HEK293 (cell line): ENCODE measurements around the gene MAGEA2.
"Not testable (repeated sequence)": the region's sequence is repeated elsewhere in the genome, so short reads cannot be mapped to it uniquely, and the experiment has no call there.

Experiments
- CTCF ChIA-PET: fragments of 350-600 bp; formaldehyde crosslinking; extraction: SDS; loops from one replicate; lab custom pipeline; 2021; ENCODE audit warnings: antibody characterized with exemption; lab: Yijun Ruan, JAX
- POLR2A ChIA-PET: fragments of 300-600 bp; formaldehyde crosslinking; extraction: SDS; loops from one replicate; lab custom pipeline; 2020; ENCODE audit warnings: antibody characterized with exemption, inconsistent platforms; lab: Yijun Ruan, JAX
- H3K27ac ChIP-seq: fragments of 200-500 bp; sonication (Bioruptor generic); 2 replicates; pipeline ENCODE4 v1.5.1; 2014; ENCODE audit warnings: low read depth, low read length, control low read depth, inconsistent platforms; ENCODE audit errors: extremely low read depth
- H3K36me3 ChIP-seq, 2 experiments: fragments of 200-500 bp in 1 of 2; sonication (Bioruptor generic) in 1 of 2; 1 replicate in 1 of 2; 2 replicates in 1 of 2; pipeline ENCODE4 v1.5.1; 2014 to 2017; ENCODE audit warnings: inconsistent platforms in 2 of 2, low read length in 2 of 2; ENCODE audit not compliant: control insufficient read depth in 2 of 2, insufficient read depth in 1 of 2
- H3K4me1 ChIP-seq: fragments of 200-500 bp; sonication (Bioruptor generic); 2 replicates; pipeline ENCODE4 v1.5.1; 2014; ENCODE audit warnings: mild to moderate bottlenecking, low read length, inconsistent platforms; ENCODE audit not compliant: control insufficient read depth, insufficient read depth
- H3K4me3 ChIP-seq: 2 replicates; pipeline ENCODE4 v1.5.1; 2011; ENCODE audit warnings: low read depth, mild to moderate bottlenecking, control low read depth, low read length, moderate library complexity
- H3K9me3 ChIP-seq: fragments of 200-500 bp; sonication (Bioruptor generic); 2 replicates; pipeline ENCODE4 v1.5.1; 2014; ENCODE audit warnings: low read depth, low read length, inconsistent platforms; ENCODE audit not compliant: control insufficient read depth, insufficient read depth
- BCL6B ChIP-seq: fragments of 450-650 bp; formaldehyde crosslinking; IDR thresholded peaks from 2 replicates; pipeline ENCODE4 v1.5.1; 2017; ENCODE audit warnings: missing biosample characterization, missing genetic modification characterization
- GFI1B ChIP-seq: fragments of 450-650 bp; formaldehyde crosslinking; IDR thresholded peaks from 2 replicates; pipeline ENCODE4 v1.5.1; 2016; ENCODE audit warnings: missing biosample characterization, missing genetic modification characterization
- MEIS1 ChIP-seq: sonication (generic); formaldehyde crosslinking; IDR thresholded peaks from 2 replicates; pipeline ENCODE4 v1.8.1; 2022; ENCODE audit warnings: missing genetic modification reagents, mild to moderate bottlenecking, borderline replicate concordance
- MZF1 ChIP-seq: fragments of 450-650 bp; formaldehyde crosslinking; IDR thresholded peaks from 2 replicates; pipeline ENCODE4 v1.5.1; 2017; ENCODE audit warnings: missing biosample characterization, missing genetic modification characterization, borderline replicate concordance
- PATZ1 ChIP-seq: fragments of 450-650 bp; formaldehyde crosslinking; IDR thresholded peaks from 2 replicates; pipeline ENCODE4 v1.5.1; 2016; ENCODE audit warnings: missing biosample characterization, missing genetic modification characterization
- SETDB1 ChIP-seq: IDR thresholded peaks from one replicate; pipeline ENCODE4 v1.6.1; 2017; ENCODE audit warnings: mild to moderate bottlenecking, low read length, moderate library complexity, mixed read lengths; ENCODE audit not compliant: insufficient read length
- ZBTB11 ChIP-seq: fragments of 450-650 bp; formaldehyde crosslinking; conservative IDR thresholded peaks from 2 replicates; pipeline ENCODE4 v1.5.1; 2016; ENCODE audit warnings: low read depth, missing biosample characterization, missing genetic modification characterization
- ZBTB20 ChIP-seq: fragments of 450-650 bp; formaldehyde crosslinking; IDR thresholded peaks from 2 replicates; pipeline ENCODE4 v1.5.1; 2016; ENCODE audit warnings: missing biosample characterization, missing genetic modification characterization
- ZBTB49 ChIP-seq: fragments of 450-650 bp; formaldehyde crosslinking; IDR thresholded peaks from 2 replicates; pipeline ENCODE4 v1.5.1; 2016; ENCODE audit warnings: missing biosample characterization, missing genetic modification characterization, low read depth
- ZEB2 ChIP-seq: fragments of 450-650 bp; formaldehyde crosslinking; IDR thresholded peaks from 2 replicates; pipeline ENCODE4 v1.5.1; 2016; ENCODE audit warnings: missing biosample characterization, missing genetic modification characterization
- ZNF23 ChIP-seq: fragments of 450-650 bp; formaldehyde crosslinking; IDR thresholded peaks from 2 replicates; pipeline ENCODE4 v1.5.1; 2016; ENCODE audit warnings: missing biosample characterization, missing genetic modification characterization, borderline replicate concordance
- ZNF266 ChIP-seq: fragments of 450-650 bp; formaldehyde crosslinking; IDR thresholded peaks from 2 replicates; pipeline ENCODE4 v1.5.1; 2016; ENCODE audit warnings: missing biosample characterization, missing genetic modification characterization, low read depth
- ZNF335 ChIP-seq: fragments of 450-650 bp; formaldehyde crosslinking; conservative IDR thresholded peaks from 2 replicates; pipeline ENCODE4 v1.5.1; 2016; ENCODE audit warnings: missing biosample characterization, missing genetic modification characterization
- ZNF416 ChIP-seq: fragments of 450-650 bp; formaldehyde crosslinking; IDR thresholded peaks from 2 replicates; pipeline ENCODE4 v1.5.1; 2016; ENCODE audit warnings: missing biosample characterization, missing genetic modification characterization
- ZNF423 ChIP-seq: fragments of 450-650 bp; formaldehyde crosslinking; IDR thresholded peaks from 2 replicates; pipeline ENCODE4 v1.5.1; 2016; ENCODE audit warnings: missing biosample characterization, missing genetic modification characterization
- ZNF555 ChIP-seq: fragments of 450-650 bp; formaldehyde crosslinking; conservative IDR thresholded peaks from 2 replicates; pipeline ENCODE4 v1.5.1; 2017; ENCODE audit warnings: missing biosample characterization, mild to moderate bottlenecking, missing genetic modification characterization, inconsistent platforms
- ZNF580 ChIP-seq: fragments of 450-650 bp; formaldehyde crosslinking; IDR thresholded peaks from 2 replicates; pipeline ENCODE4 v1.5.1; 2016; ENCODE audit warnings: missing biosample characterization, missing genetic modification characterization
- ZNF664 ChIP-seq: fragments of 450-650 bp; formaldehyde crosslinking; IDR thresholded peaks from 2 replicates; pipeline ENCODE4 v1.5.1; 2016; ENCODE audit warnings: missing biosample characterization, missing genetic modification characterization
- ZNF701 ChIP-seq: fragments of 450-650 bp; formaldehyde crosslinking; IDR thresholded peaks from 2 replicates; pipeline ENCODE4 v1.5.1; 2016; ENCODE audit warnings: missing biosample characterization, missing genetic modification characterization
- ZSCAN23 ChIP-seq: fragments of 450-650 bp; formaldehyde crosslinking; IDR thresholded peaks from 2 replicates; pipeline ENCODE4 v1.5.1; 2016; ENCODE audit warnings: missing biosample characterization, missing genetic modification characterization

Gene MAGEA2

GRCh38 chrX:152738560-152738959 lies 15.1 kb downstream of the MAGEA2 start:
- TF ChIP-seq ZNF664 (tag by site-specific recombination) (peak; percentile 72), ZBTB11 (tag by site-specific recombination) (no peak)

GRCh38 chrX:152736528-152736927 lies 17.1 kb downstream of the MAGEA2 start:
- H3K36me3 ChIP-seq, H3K4me3 ChIP-seq, H3K27ac ChIP-seq, H3K9me3 ChIP-seq, POLR2A ChIA-PET, H3K4me1 ChIP-seq, CTCF ChIA-PET: not testable (repeated sequence)

More at GRCh38 chrX:152738560-152738959, 15.1 kb downstream of the MAGEA2 start:
- Histone ChIP-seq H3K4me3 (no peak overlapping the region), H3K36me3 (no peaks in the 10 kb centered on the region), H3K4me1 (no peaks in the 10 kb centered on the region), H3K9me3 (no peaks in the 10 kb centered on the region), H3K27ac (no peak overlapping the region)
- CTCF ChIA-PET: interaction anchor here (0.6 kb wide), 1 partner anchor 258 kb away, joined by 5 read pairs; no protein-coding TSS in a partner anchor
- POLR2A ChIA-PET: no interaction called here

GRCh38 chrX:152735860-152736511 lies 17.7 kb downstream of the MAGEA2 start:
- no peaks in the 10 kb centered on the region for H3K36me3 ChIP-seq
- TF ChIP-seq ZBTB20 (tag by site-specific recombination) (no peak), ZNF555 (tag by site-specific recombination) (no peak), PATZ1 (tag by site-specific recombination) (no peak), MZF1 (tag by site-specific recombination) (no peak), GFI1B (tag by site-specific recombination) (no peak), ZNF580 (no peak), MEIS1 (CRISPR knock-in tag) (no peak), SETDB1 (no peak), ZEB2 (no peak), ZSCAN23 (no peak), ZNF335 (no peak), BCL6B (tag by site-specific recombination) (no peak), ZNF423 (tag by site-specific recombination) (no peak), ZNF416 (tag by site-specific recombination) (no peak), ZBTB49 (tag by site-specific recombination) (no peak), ZNF266 (tag by site-specific recombination) (no peak), ZNF23 (tag by site-specific recombination) (no peak), ZNF701 (no peak)
- ChIA-PET CTCF (no interaction called here), POLR2A (no interaction called here)
- H3K27ac ChIP-seq: no peak overlapping the region
- H3K4me3 ChIP-seq: no peak overlapping the region
- H3K9me3 ChIP-seq: no peaks in the 10 kb centered on the region
- H3K4me1 ChIP-seq: no peaks in the 10 kb centered on the region
